ENCODE measurements around the gene PRDM12.
"Not testable (repeated sequence)": the region's sequence is repeated elsewhere in the genome, so short reads cannot be mapped to it uniquely, and the experiment has no call there.

PRDM12 gene

GRCh38 chr9:130665431-130666392, 1.3 kb downstream of the PRDM12 start:
- DNase-seq: no peak

GRCh38 chr9:130666393-130667119, 2.2 kb downstream of the PRDM12 start:
- DNase-seq: no peak

GRCh38 chr9:130667120-130667435, 2.7 kb downstream of the PRDM12 start:
- no peak for DNase-seq

GRCh38 chr9:130668196-130668595, 3.8 kb downstream of the PRDM12 start:
- no peak for DNase-seq

- DNase-seq: no peak
These were observed 4.3 kb downstream of the PRDM12 start for GRCh38 chr9:130668659-130669058.

GRCh38 chr9:130669965-130670364, 5.6 kb downstream of the PRDM12 start:
- no peak for DNase-seq

GRCh38 chr9:130670644-130671043, 6.2 kb downstream of the PRDM12 start:
- no peak for DNase-seq

- DNase-seq: no peak
These were observed 8.1 kb downstream of the PRDM12 start for GRCh38 chr9:130672466-130672865.

GRCh38 chr9:130672933-130673615, 8.7 kb downstream of the PRDM12 start:
- DNase-seq: no peak

- no peak for DNase-seq
These were observed 11.0 kb downstream of the PRDM12 start for GRCh38 chr9:130675396-130675795.

- no peak for DNase-seq
These were observed 12.9 kb downstream of the PRDM12 start for GRCh38 chr9:130677252-130677651.

- DNase-seq: peak; percentile 55
These were observed 16.7 kb downstream of the PRDM12 start for GRCh38 chr9:130680836-130681768.

- peak; percentile 9 for DNase-seq
These were observed 17.5 kb downstream of the PRDM12 start for GRCh38 chr9:130681769-130682420.

- DNase-seq: peak; percentile 43
These were observed 18.2 kb downstream of the PRDM12 start for GRCh38 chr9:130682421-130683121.

- DNase-seq: no peak
These were observed 20.7 kb downstream of the PRDM12 start for GRCh38 chr9:130685104-130685503.

GRCh38 chr9:130685945-130686344, 21.6 kb downstream of the PRDM12 start:
- not testable (repeated sequence) for DNase-seq

- DNase-seq: no peak
These were observed 23.2 kb downstream of the PRDM12 start for GRCh38 chr9:130687615-130688014.

GRCh38 chr9:130688072-130688471, 23.7 kb downstream of the PRDM12 start:
- DNase-seq: no peak

- DNase-seq: no peak
These were observed 25.2 kb downstream of the PRDM12 start for GRCh38 chr9:130689572-130689936.

- peak; percentile 85 for DNase-seq
These were observed 25.7 kb downstream of the PRDM12 start for GRCh38 chr9:130689937-130690700.

All from DMS 273 treated with DMSO at 0.1 percent for 48 hours (cell line).